WTC11 (cell line): ENCODE measurements around the gene MSI2.

Experiments used
- ESRRA ChIP-seq: sonication (generic); formaldehyde crosslinking; IDR thresholded peaks from 2 replicates; pipeline ENCODE4 v1.8.1; 2022; ENCODE audit warnings: mild to moderate bottlenecking, missing genetic modification reagents, borderline replicate concordance
- GABPB1 ChIP-seq: sonication (generic); formaldehyde crosslinking; IDR thresholded peaks from 2 replicates; pipeline ENCODE4 v1.8.1; 2023; ENCODE audit warnings: mild to moderate bottlenecking, missing genetic modification reagents
- NFE2L1 ChIP-seq: sonication (generic); formaldehyde crosslinking; IDR thresholded peaks from 2 replicates; pipeline ENCODE4 v1.8.1; 2023; ENCODE audit warnings: missing genetic modification reagents
- NFYB ChIP-seq: sonication (generic); formaldehyde crosslinking; conservative IDR thresholded peaks from 2 replicates; pipeline ENCODE4 v1.8.0; 2022; ENCODE audit warnings: low read depth, missing genetic modification reagents
- SOX15 ChIP-seq: fragments of 250-450 bp; sonication (Bioruptor Pico); IDR thresholded peaks from 2 replicates; pipeline ENCODE4 v1.9.0; 2021; ENCODE audit warnings: mild to moderate bottlenecking
- USF2 ChIP-seq: sonication (generic); formaldehyde crosslinking; IDR thresholded peaks from 2 replicates; pipeline ENCODE4 v1.8.1; 2023; ENCODE audit warnings: mild to moderate bottlenecking, missing genetic modification reagents, moderate library complexity
- ZNF263 ChIP-seq: sonication (generic); formaldehyde crosslinking; IDR thresholded peaks from 2 replicates; pipeline ENCODE4 v1.8.1; 2022; ENCODE audit warnings: low read depth, mild to moderate bottlenecking, moderate library complexity, missing genetic modification reagents
- ZNF317 ChIP-seq: sonication (generic); formaldehyde crosslinking; IDR thresholded peaks from 2 replicates; pipeline ENCODE4 v1.8.1; 2023; ENCODE audit warnings: low read depth, mild to moderate bottlenecking, moderate library complexity, missing genetic modification reagents, borderline replicate concordance
- TF ChIP-seq, protein P1 (sequence below): fragments of 200-600 bp; IDR thresholded peaks from 2 replicates; pipeline ENCODE4 v1.8.0; 2022; ENCODE audit warnings: antibody characterized with exemption
- TF ChIP-seq, protein P2 (sequence below): sonication (generic); formaldehyde crosslinking; IDR thresholded peaks from 2 replicates; pipeline ENCODE4 v1.8.0; 2022; ENCODE audit warnings: missing genetic modification reagents

DNA sequence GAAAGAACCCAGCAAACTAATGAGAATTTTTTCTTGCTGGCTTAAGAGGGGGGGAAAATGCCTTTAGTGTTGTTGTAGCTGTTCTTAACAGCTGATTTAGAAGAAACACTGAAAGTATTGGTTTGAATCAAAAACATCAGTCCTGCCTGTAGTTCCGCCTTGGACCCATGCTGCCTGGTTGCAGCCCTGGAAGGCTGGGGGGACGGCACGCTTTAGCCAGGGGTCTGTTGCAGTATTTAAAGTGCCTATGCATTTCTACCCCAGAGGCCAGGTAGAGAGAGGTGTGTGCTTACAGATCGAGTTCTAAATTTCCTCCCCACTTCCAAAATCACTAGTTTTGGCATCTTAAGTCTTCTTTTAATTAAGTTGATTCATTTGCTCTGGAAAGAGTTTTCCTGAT lies 286.9 kb downstream of the MSI2 start:
- TF ChIP-seq, protein P1, sequence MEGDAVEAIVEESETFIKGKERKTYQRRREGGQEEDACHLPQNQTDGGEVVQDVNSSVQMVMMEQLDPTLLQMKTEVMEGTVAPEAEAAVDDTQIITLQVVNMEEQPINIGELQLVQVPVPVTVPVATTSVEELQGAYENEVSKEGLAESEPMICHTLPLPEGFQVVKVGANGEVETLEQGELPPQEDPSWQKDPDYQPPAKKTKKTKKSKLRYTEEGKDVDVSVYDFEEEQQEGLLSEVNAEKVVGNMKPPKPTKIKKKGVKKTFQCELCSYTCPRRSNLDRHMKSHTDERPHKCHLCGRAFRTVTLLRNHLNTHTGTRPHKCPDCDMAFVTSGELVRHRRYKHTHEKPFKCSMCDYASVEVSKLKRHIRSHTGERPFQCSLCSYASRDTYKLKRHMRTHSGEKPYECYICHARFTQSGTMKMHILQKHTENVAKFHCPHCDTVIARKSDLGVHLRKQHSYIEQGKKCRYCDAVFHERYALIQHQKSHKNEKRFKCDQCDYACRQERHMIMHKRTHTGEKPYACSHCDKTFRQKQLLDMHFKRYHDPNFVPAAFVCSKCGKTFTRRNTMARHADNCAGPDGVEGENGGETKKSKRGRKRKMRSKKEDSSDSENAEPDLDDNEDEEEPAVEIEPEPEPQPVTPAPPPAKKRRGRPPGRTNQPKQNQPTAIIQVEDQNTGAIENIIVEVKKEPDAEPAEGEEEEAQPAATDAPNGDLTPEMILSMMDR, result no peak
- TF ChIP-seq GABPB1 (CRISPR knock-in tag) (no peak), NFYB (CRISPR knock-in tag) (no peak), ZNF317 (CRISPR knock-in tag) (no peak), NFE2L1 (CRISPR knock-in tag) (no peak), ZNF263 (no peak), SOX15 (CRISPR knock-in tag) (no peak), USF2 (CRISPR knock-in tag) (no peak), ESRRA (CRISPR knock-in tag) (no peak)
- TF ChIP-seq, protein P2, sequence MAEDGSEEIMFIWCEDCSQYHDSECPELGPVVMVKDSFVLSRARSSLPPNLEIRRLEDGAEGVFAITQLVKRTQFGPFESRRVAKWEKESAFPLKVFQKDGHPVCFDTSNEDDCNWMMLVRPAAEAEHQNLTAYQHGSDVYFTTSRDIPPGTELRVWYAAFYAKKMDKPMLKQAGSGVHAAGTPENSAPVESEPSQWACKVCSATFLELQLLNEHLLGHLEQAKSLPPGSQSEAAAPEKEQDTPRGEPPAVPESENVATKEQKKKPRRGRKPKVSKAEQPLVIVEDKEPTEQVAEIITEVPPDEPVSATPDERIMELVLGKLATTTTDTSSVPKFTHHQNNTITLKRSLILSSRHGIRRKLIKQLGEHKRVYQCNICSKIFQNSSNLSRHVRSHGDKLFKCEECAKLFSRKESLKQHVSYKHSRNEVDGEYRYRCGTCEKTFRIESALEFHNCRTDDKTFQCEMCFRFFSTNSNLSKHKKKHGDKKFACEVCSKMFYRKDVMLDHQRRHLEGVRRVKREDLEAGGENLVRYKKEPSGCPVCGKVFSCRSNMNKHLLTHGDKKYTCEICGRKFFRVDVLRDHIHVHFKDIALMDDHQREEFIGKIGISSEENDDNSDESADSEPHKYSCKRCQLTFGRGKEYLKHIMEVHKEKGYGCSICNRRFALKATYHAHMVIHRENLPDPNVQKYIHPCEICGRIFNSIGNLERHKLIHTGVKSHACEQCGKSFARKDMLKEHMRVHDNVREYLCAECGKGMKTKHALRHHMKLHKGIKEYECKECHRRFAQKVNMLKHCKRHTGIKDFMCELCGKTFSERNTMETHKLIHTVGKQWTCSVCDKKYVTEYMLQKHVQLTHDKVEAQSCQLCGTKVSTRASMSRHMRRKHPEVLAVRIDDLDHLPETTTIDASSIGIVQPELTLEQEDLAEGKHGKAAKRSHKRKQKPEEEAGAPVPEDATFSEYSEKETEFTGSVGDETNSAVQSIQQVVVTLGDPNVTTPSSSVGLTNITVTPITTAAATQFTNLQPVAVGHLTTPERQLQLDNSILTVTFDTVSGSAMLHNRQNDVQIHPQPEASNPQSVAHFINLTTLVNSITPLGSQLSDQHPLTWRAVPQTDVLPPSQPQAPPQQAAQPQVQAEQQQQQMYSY, result no peak
